Duodenal mucosa (tissue), 2 donors: ENCODE data around the gene DNAH17.

Experiments used
- H3K27ac ChIP-seq: one replicate; pipeline ENCODE4 v1.7.0; 2013; ENCODE audit warnings: low read depth, low read length
- H3K27me3 ChIP-seq, 2 donors: one replicate each; pipeline ENCODE4 v1.7.0; 2013; ENCODE audit warnings: low read length in 2 of 2, control low read depth in 1 of 2; ENCODE audit not compliant: insufficient read depth in 2 of 2, control insufficient read depth in 1 of 2
- H3K36me3 ChIP-seq, 2 donors: one replicate each; pipeline ENCODE4 v1.7.0; 2013; ENCODE audit warnings: low read length in 2 of 2, control low read depth in 1 of 2; ENCODE audit not compliant: insufficient read depth in 2 of 2, control insufficient read depth in 1 of 2
- H3K4me1 ChIP-seq, 2 donors: one replicate each; pipeline ENCODE4 v1.7.0; 2013; ENCODE audit warnings: low read length in 2 of 2, control low read depth in 1 of 2; ENCODE audit not compliant: insufficient read depth in 2 of 2, control insufficient read depth in 1 of 2
- H3K4me3 ChIP-seq, 2 donors: one replicate each; pipeline ENCODE4 v1.7.0; 2013; ENCODE audit warnings: low read length in 2 of 2, low read depth in 1 of 2
- H3K9ac ChIP-seq, 2 donors: one replicate each; pipeline ENCODE4 v1.7.0; 2013; ENCODE audit warnings: low read length in 2 of 2, low read depth in 1 of 2
- H3K9me3 ChIP-seq, 2 donors: one replicate each; pipeline ENCODE4 v1.7.0; 2013; ENCODE audit warnings: low read length in 2 of 2, control low read depth in 1 of 2; ENCODE audit not compliant: control insufficient read depth in 1 of 2

DNAH17 gene

DNA sequence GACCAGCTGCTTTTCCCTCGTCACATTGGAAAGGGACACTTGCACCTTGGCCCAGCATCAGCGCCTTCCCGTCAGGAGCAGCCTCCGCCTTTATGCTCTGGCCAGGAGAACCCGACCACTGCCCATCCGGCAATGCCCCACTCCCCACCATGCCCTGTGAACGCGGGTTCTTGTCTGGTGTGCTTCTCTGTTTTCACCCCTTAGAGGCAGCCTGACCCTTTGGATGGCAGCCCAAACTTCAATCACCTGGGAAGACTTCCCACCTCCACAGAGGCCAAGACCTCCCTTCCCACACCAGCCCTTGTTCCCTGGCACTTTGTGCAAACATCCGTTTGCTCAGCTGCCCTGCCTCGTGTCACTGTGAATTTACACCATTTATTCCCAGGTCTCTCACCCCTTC, 87.0 kb downstream of the DNAH17 start:
- Histone ChIP-seq H3K9me3 (no peaks in the 10 kb centered on the region), H3K27me3 (peaks cover 0 to 2% of the 10 kb centered on the region in 2 donors), H3K9ac (no peak overlapping the region), H3K36me3 (no peaks in the 10 kb centered on the region), H3K4me1 (peaks cover 0 to 2% of the 10 kb centered on the region in 2 donors), H3K27ac (no peak overlapping the region), H3K4me3 (no peak overlapping the region)

- Histone ChIP-seq H3K4me1 (peaks cover 5 to 12% of the 10 kb centered on the region in 2 donors), H3K27me3 (peaks cover 0 to 2% of the 10 kb centered on the region in 2 donors)
Observed at GRCh38 chr17:78488867-78489634, 88.1 kb downstream of the DNAH17 start.

GRCh38 chr17:78488156-78488555, 89.0 kb downstream of the DNAH17 start:
- Histone ChIP-seq H3K4me1 (peaks cover 6 to 14% of the 10 kb centered on the region in 2 donors), H3K27ac (no peak overlapping the region), H3K9me3 (no peaks in the 10 kb centered on the region), H3K36me3 (no peaks in the 10 kb centered on the region), H3K4me3 (no peak overlapping the region), H3K9ac (no peak overlapping the region), H3K27me3 (peaks cover 0 to 2% of the 10 kb centered on the region in 2 donors)

More at GRCh38 chr17:78488867-78489634, 88.1 kb downstream of the DNAH17 start:
- H3K9me3 ChIP-seq: no peaks in the 10 kb centered on the region
- H3K9ac ChIP-seq: no peak overlapping the region
- no peak overlapping the region for H3K27ac ChIP-seq
- H3K4me3 ChIP-seq: no peak overlapping the region
- no peaks in the 10 kb centered on the region for H3K36me3 ChIP-seq

- peaks cover 6 to 14% of the 10 kb centered on the region in 2 donors for H3K4me1 ChIP-seq
- no peak overlapping the region for H3K9ac ChIP-seq
- H3K36me3 ChIP-seq: no peaks in the 10 kb centered on the region
- H3K4me3 ChIP-seq: no peak overlapping the region
- no peak overlapping the region for H3K27ac ChIP-seq
- peaks cover 0 to 2% of the 10 kb centered on the region in 2 donors for H3K27me3 ChIP-seq
- H3K9me3 ChIP-seq: no peaks in the 10 kb centered on the region
Observed at GRCh38 chr17:78486946-78487680, 90.1 kb downstream of the DNAH17 start.

DNA sequence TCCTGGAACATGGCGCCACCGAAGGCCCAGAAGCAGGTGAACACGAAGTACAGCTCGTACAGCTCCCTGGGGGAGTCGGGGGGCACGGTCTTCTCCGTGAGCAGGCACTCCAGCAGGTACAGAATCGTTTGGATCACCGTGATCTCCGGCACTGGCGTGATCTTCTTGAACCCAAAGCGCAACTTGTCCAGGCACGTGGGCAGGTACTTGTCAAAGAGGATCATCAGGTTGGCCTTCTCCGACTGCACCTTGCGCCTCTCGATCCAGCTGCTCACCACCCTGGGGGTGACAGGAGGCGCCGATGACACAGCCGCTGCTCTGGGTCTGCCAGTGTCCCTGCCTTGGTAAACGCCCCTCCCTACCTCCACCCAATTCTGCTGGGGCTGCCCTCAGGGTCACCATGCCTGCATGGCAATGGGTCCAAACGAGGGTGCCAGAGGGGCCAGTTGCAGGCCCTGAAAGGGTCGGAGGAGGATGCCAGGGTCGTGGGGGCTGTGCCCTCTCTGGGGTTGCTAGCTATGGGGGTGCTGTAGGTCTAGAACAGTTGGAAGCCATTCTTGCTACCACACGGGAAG, 90.9 kb downstream of the DNAH17 start:
- H3K9ac ChIP-seq: no peak overlapping the region
- peaks cover 0 to 2% of the 10 kb centered on the region in 2 donors for H3K27me3 ChIP-seq
- peaks cover 6 to 14% of the 10 kb centered on the region in 2 donors for H3K4me1 ChIP-seq
- H3K9me3 ChIP-seq: no peaks in the 10 kb centered on the region
- no peak overlapping the region for H3K27ac ChIP-seq
- H3K4me3 ChIP-seq: no peak overlapping the region
- H3K36me3 ChIP-seq: no peaks in the 10 kb centered on the region

- H3K4me3 ChIP-seq: peak overlapping the region; percentile 42 to 60
- no peak overlapping the region for H3K9ac ChIP-seq
- no peaks in the 10 kb centered on the region for H3K36me3 ChIP-seq
Observed at GRCh38 chr17:78485290-78486168, 91.7 kb downstream of the DNAH17 start.

DNA sequence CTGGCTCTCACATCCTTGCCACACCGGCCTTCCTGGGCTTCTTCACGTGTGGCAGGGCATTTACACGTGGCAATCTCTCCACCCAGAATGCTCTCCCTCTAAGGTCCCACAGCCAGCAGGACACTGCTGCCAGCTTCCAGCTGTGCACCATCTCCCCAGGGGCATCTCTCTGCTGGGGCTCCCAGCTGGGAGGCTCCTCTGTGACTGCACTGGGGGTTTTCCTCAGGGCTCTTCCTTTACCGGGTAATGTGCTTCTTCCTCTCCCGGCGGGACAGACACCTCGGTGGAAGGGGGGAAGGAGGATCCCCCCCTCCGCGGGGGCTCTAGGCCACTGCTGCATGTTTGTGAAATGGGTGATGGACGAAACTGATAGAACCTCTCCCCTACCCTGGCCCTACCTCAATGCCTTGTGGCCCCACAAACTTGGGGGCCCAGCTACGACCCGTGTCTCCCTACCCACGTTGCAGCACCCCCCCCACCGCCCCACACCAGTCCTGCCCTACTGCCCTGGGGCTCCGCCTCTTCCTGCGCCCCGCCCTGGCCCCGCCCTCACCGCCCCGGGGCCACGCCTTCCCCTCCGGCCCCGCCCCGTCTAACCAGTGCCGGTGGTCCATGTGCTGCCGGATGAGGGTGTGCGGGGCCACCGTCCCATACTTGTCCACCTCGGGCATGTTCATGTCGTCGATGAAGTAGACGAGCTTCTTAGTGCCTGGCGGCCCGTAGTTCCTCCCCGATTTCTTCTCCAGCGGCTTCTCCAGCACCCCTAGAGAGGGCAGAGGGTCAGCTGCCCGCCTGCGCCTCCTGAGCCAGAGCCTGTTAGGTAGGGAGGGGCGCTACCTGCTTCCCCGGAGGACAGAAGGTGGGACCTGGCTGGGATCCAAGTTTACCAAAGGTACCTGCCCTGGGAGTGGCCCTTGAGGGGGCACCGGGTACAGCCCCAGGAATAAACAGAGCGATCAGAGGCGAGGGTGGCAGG, 92.6 kb downstream of the DNAH17 start:
- Histone ChIP-seq H3K9ac (no peak overlapping the region), H3K4me3 (peak overlapping the region; percentile 60 to 65), H3K36me3 (no peaks in the 10 kb centered on the region), H3K4me1 (peaks cover 6 to 14% of the 10 kb centered on the region in 2 donors), H3K27me3 (peaks cover 0 to 2% of the 10 kb centered on the region in 2 donors), H3K9me3 (no peaks in the 10 kb centered on the region), H3K27ac (no peak overlapping the region)

More at GRCh38 chr17:78485290-78486168, 91.7 kb downstream of the DNAH17 start:
- Histone ChIP-seq H3K27me3 (peaks cover 0 to 2% of the 10 kb centered on the region in 2 donors), H3K9me3 (no peaks in the 10 kb centered on the region), H3K4me1 (peaks cover 6 to 14% of the 10 kb centered on the region in 2 donors), H3K27ac (no peak overlapping the region)

DNA sequence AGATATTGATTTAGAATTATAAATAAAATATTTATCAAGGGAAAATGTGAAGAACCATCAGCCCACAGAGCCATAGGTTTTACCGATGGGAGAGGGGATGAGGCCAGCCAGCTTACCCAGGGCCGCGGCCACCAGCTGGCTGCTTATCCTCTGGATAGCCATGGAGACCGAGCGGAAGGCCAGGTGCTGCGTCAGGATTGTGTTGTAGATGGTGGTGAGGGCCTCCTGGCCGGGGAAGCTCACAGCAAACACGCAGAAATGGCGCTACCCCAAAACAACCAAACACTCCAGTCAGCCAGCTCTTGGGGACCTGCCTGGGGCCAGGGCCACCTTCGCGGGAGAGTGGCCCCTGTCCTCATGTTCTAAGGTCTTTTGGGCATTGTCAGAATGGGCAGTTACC, 97.8 kb downstream of the DNAH17 start:
- Histone ChIP-seq H3K4me3 (no peak overlapping the region), H3K27me3 (no peaks in the 10 kb centered on the region), H3K9ac (no peak overlapping the region), H3K36me3 (no peaks in the 10 kb centered on the region), H3K4me1 (peaks cover 4 to 5% of the 10 kb centered on the region in 2 donors), H3K27ac (no peak overlapping the region), H3K9me3 (no peaks in the 10 kb centered on the region)
